Erythroblast (primary cell): Measurements from ENCODE around the gene FAH.

Source experiments
- GATA1 ChIP-seq: IDR thresholded peaks from 2 replicates; pipeline ENCODE4 v1.6.1; 2011; ENCODE audit warnings: low read depth, mild to moderate bottlenecking, control low read depth, low read length, moderate library complexity
- POLR2A ChIP-seq: IDR thresholded peaks from 2 replicates; pipeline ENCODE4 v1.6.1; 2011; ENCODE audit warnings: mild to moderate bottlenecking, low read length

GRCh38 chr15:80184554-80184953, 31.8 kb downstream of the FAH start:
- TF ChIP-seq POLR2A (no peak), GATA1 (no peak)
